ENCODE data around the gene PDS5B.

PDS5B gene

DNA sequence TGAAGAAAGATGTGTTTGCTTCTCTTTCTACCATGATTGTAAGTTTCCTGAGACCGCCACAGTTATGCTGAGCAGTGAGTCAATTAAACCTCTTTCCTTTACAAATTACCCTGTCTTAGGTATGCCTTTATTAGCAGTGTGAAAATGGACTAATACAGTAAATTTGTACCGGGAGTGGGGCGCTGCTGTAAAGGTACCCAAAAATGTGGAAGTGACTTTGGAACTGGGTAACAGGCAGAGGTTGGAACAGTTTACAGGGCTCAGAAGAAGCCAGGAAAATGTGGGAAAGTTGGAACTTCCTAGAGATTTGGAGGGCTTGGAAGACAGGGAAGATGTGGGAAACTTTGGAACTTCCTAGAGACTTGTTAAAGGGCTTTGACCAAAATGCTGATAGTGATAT is 9.2 kb upstream of the PDS5B start:
- intact Hi-C loops (cut with DNase I; ENCODE audit: low total_unique reads): no loop called here
- no peaks in the 10 kb centered on the region for H3K36me3 ChIP-seq
- H3K27ac ChIP-seq: no peak overlapping the region
- H3K4me3 ChIP-seq: no peak overlapping the region
- H3K4me1 ChIP-seq: no peaks in the 10 kb centered on the region
- H3K27me3 ChIP-seq: no peaks in the 10 kb centered on the region
- no peak for DNase-seq
- TF ChIP-seq, protein P1, sequence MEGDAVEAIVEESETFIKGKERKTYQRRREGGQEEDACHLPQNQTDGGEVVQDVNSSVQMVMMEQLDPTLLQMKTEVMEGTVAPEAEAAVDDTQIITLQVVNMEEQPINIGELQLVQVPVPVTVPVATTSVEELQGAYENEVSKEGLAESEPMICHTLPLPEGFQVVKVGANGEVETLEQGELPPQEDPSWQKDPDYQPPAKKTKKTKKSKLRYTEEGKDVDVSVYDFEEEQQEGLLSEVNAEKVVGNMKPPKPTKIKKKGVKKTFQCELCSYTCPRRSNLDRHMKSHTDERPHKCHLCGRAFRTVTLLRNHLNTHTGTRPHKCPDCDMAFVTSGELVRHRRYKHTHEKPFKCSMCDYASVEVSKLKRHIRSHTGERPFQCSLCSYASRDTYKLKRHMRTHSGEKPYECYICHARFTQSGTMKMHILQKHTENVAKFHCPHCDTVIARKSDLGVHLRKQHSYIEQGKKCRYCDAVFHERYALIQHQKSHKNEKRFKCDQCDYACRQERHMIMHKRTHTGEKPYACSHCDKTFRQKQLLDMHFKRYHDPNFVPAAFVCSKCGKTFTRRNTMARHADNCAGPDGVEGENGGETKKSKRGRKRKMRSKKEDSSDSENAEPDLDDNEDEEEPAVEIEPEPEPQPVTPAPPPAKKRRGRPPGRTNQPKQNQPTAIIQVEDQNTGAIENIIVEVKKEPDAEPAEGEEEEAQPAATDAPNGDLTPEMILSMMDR (IDR thresholded peaks at IDR 0.05): no peak
- peaks cover 0 to 7% (median 0%) of the 10 kb centered on the region in 3 donors for H3K9me3 ChIP-seq

- no peak for DNase-seq
- TF ChIP-seq, protein P1 (IDR thresholded peaks at IDR 0.05): peak; percentile 50 to 52
- Histone ChIP-seq H3K36me3 (no peaks in the 10 kb centered on the region), H3K4me3 (no peak overlapping the region), H3K27ac (no peak overlapping the region), H3K27me3 (no peaks in the 10 kb centered on the region), H3K4me1 (peaks cover 0 to 5% (median 4%) of the 10 kb centered on the region in 4 donors), H3K9me3 (peaks cover 0 to 7% (median 0%) of the 10 kb centered on the region in 3 donors)
- intact Hi-C loops (cut with DNase I; ENCODE audit: low total_unique reads): loop anchor here (10.0 kb wide), 1 partner anchor 1144 kb away; no protein-coding TSS in a partner anchor
These were observed 5.0 kb upstream of the PDS5B start for GRCh38 chr13:32581177-32581786.

DNA sequence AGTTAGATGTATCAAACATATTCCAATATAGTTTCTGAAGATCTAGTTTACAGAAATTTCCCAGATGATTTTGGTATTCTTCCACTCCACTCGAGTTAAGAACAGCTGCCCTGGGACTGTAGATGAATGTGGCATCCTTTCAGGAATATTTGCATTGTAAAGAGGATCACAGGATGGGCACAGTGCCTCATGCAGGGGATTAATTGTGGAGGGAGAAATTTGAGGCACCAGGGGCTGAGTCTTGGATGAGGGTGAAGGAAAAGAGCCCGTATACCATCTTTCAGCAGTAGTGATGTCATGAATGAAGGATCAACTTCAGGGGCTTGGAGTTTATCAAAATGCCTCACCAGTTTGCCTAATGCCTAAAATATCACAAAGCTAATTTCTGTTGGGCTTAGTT is 4.0 kb upstream of the PDS5B start:
- DNase-seq: no peak
- H3K9me3 ChIP-seq: peaks cover 0 to 2% (median 0%) of the 10 kb centered on the region in 3 donors
- TF ChIP-seq, protein P1 (IDR thresholded peaks at IDR 0.05): no peak
- H3K27ac ChIP-seq: no peak overlapping the region
- no peak overlapping the region for H3K4me3 ChIP-seq
- H3K27me3 ChIP-seq: no peaks in the 10 kb centered on the region
- intact Hi-C loops (cut with DNase I; ENCODE audit: low total_unique reads): loop anchor here (10.0 kb wide), 1 partner anchor 1143 kb away; no protein-coding TSS in a partner anchor
- no peaks in the 10 kb centered on the region for H3K36me3 ChIP-seq
- peaks cover 0 to 5% (median 4%) of the 10 kb centered on the region in 4 donors for H3K4me1 ChIP-seq

- intact Hi-C loops (cut with DNase I; ENCODE audit: low total_unique reads): loop anchor here (10.0 kb wide), 1 partner anchor 1142 kb away; no protein-coding TSS in a partner anchor
- Histone ChIP-seq H3K4me3 (no peak overlapping the region), H3K36me3 (no peaks in the 10 kb centered on the region), H3K27ac (no peak overlapping the region), H3K9me3 (no peaks in the 10 kb centered on the region), H3K4me1 (peaks cover 0 to 5% (median 4%) of the 10 kb centered on the region in 4 donors), H3K27me3 (no peaks in the 10 kb centered on the region)
- TF ChIP-seq, protein P1 (IDR thresholded peaks at IDR 0.05): no peak
- no peak for DNase-seq
These were observed 3.3 kb upstream of the PDS5B start for GRCh38 chr13:32582991-32583390.

DNA sequence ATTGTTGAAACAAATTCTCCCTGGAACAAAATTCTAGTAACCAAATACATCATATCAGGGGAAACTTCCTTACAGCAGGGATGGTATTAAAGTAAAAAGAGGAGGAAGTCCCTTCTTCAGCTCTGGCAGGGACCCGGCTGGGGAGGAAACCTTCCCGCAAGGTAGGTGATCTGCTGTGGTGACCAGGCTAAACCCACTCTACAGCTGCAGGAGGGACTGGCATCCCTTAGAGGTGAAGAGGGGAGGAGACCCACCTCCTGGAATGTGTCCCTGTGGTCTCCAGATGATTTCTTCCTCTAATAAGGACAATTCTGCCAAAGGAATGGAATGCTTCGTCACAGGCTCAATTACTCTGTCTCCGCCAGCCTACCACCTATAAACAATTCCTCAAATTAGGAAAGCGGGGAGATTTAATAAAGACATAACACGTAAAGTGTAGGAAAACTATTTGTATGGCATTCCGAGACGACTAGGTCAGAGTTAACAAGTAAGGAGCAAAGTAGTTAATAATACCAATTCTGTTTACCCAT is 637 bp upstream of the PDS5B start:
- H3K4me3 ChIP-seq: peak overlapping the region; percentile 71 to 88
- peaks cover 0 to 29% (median 10%) of the 10 kb centered on the region in 4 donors for H3K4me1 ChIP-seq
- H3K36me3 ChIP-seq: no peaks in the 10 kb centered on the region
- no peaks in the 10 kb centered on the region for H3K27me3 ChIP-seq
- peak overlapping the region; percentile 90 to 92 for H3K27ac ChIP-seq
- no peak for DNase-seq
- no peaks in the 10 kb centered on the region for H3K9me3 ChIP-seq
- intact Hi-C loops (cut with DNase I; ENCODE audit: low total_unique reads): loop anchor here (5.0 to 10.0 kb wide), 2 partner anchors 52 to 1139 kb away; no protein-coding TSS in a partner anchor
- TF ChIP-seq, protein P1 (IDR thresholded peaks at IDR 0.05): no peak

All from tibial artery (tissue), 4 donors.